C4-2B (cell line): ENCODE data around the gene SYTL3.

Experiments used
- ZFX ChIP-seq: fragments of 450-650 bp; IDR thresholded peaks from 2 replicates; pipeline ENCODE4 v1.6.1; 2017
- TF ChIP-seq, protein P1 (sequence below): fragments of 450-650 bp; conservative IDR thresholded peaks from 2 replicates; pipeline ENCODE4 v1.5.1; 2017; ENCODE audit warnings: mild to moderate bottlenecking

GRCh38 chr6:158717341-158718330 lies 67.8 kb downstream of the SYTL3 start:
- TF ChIP-seq, protein P1, sequence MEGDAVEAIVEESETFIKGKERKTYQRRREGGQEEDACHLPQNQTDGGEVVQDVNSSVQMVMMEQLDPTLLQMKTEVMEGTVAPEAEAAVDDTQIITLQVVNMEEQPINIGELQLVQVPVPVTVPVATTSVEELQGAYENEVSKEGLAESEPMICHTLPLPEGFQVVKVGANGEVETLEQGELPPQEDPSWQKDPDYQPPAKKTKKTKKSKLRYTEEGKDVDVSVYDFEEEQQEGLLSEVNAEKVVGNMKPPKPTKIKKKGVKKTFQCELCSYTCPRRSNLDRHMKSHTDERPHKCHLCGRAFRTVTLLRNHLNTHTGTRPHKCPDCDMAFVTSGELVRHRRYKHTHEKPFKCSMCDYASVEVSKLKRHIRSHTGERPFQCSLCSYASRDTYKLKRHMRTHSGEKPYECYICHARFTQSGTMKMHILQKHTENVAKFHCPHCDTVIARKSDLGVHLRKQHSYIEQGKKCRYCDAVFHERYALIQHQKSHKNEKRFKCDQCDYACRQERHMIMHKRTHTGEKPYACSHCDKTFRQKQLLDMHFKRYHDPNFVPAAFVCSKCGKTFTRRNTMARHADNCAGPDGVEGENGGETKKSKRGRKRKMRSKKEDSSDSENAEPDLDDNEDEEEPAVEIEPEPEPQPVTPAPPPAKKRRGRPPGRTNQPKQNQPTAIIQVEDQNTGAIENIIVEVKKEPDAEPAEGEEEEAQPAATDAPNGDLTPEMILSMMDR = no peak
- no peak for TF ChIP-seq ZFX
